ENCODE measurements around the gene RASSF10. TPM values are rescaled to one million over a fixed set of nuclear protein-coding genes. Genes with fewer than 3 reads are reported as not detected.

RASSF10 gene
- total and polyA plus RNA-seq, 2 donors (not counting 1 experiment from before 2014, with no cell fraction given) = not detected

DNA sequence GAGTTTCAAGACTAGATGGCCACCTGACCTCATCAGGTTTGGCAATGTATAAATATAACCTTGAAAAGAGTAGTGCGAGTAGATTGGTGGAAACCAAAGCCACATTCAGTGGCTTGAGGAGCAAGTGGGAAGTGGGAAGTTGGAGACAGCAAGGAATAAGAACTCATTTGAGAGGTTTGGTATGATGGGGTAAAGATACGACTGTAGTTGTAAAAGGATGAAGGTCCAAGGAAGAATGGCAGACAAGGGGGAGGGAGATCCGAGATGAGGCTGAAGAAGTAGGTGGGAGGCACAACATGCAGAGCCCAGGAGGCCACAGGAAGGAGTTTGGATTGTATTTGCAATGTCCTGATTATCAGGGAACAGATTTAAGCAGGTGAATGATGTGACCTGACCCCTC lies 20.8 kb downstream of the RASSF10 start:
- no peak overlapping the region for H3K27ac ChIP-seq (ENCODE audit: low read length in 2 of 2)
- no peak overlapping the region for H3K9ac ChIP-seq (ENCODE audit: low read length)
- H3K79me2 ChIP-seq (ENCODE audit: control insufficient read depth, insufficient read depth, low read length) = no peaks in the 10 kb centered on the region
- H3K9me3 ChIP-seq (ENCODE audit: control extremely low read depth in 1 of 3, control insufficient read depth in 2 of 3, insufficient read depth in 1 of 3, low read length in 2 of 3) = no peaks in the 10 kb centered on the region
- no peak for ATAC-seq (ENCODE audit: low read depth)
- H3K4me3 Mint-ChIP-seq = no peak overlapping the region
- POLR2A ChIA-PET = no interaction called here
- 88% methylated on average over 3 of the region's 3 CpGs for WGBS (ENCODE audit: insufficient coverage)
- no peak for DNase-seq
- no peak overlapping the region for H2AFZ ChIP-seq (ENCODE audit: insufficient read depth, low read depth, low read length, poor library complexity, severe bottlenecking)
- H3K4me1 ChIP-seq (ENCODE audit: control insufficient read depth in 2 of 2, insufficient read depth in 2 of 2, low read length in 2 of 2) = no peaks in the 10 kb centered on the region
- intact Hi-C loops (cut with micrococcal nuclease) = no loop called here
- no peaks in the 10 kb centered on the region for H3K36me3 ChIP-seq (replicated peaks in 1 of 2; ENCODE audit: control extremely low read depth in 1 of 2, control insufficient read depth in 1 of 2, extremely low read depth in 1 of 2, insufficient read depth in 2 of 2, low read length in 1 of 2)
- no peak overlapping the region for H3K4me2 ChIP-seq (replicated peaks; ENCODE audit: low read depth, low read length, poor library complexity, severe bottlenecking)
- H3K27ac Mint-ChIP-seq = no peak overlapping the region
- TF ChIP-seq EZH2 (IDR thresholded peaks at IDR 0.05; ENCODE audit: borderline replicate concordance, insufficient read depth, low read depth, low read length, poor library complexity, severe bottlenecking) = no peak
- TF ChIP-seq, protein P1, sequence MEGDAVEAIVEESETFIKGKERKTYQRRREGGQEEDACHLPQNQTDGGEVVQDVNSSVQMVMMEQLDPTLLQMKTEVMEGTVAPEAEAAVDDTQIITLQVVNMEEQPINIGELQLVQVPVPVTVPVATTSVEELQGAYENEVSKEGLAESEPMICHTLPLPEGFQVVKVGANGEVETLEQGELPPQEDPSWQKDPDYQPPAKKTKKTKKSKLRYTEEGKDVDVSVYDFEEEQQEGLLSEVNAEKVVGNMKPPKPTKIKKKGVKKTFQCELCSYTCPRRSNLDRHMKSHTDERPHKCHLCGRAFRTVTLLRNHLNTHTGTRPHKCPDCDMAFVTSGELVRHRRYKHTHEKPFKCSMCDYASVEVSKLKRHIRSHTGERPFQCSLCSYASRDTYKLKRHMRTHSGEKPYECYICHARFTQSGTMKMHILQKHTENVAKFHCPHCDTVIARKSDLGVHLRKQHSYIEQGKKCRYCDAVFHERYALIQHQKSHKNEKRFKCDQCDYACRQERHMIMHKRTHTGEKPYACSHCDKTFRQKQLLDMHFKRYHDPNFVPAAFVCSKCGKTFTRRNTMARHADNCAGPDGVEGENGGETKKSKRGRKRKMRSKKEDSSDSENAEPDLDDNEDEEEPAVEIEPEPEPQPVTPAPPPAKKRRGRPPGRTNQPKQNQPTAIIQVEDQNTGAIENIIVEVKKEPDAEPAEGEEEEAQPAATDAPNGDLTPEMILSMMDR (IDR thresholded peaks at IDR 0.05) = no peak
- no peaks in the 10 kb centered on the region for H4K20me1 ChIP-seq (ENCODE audit: control insufficient read depth, insufficient read depth, low read length, poor library complexity, severe bottlenecking)
- no peak overlapping the region for H3K4me3 ChIP-seq (ENCODE audit: control extremely low read depth in 1 of 5, extremely low read depth in 1 of 5, insufficient read depth in 1 of 5, low read depth in 2 of 5, low read length in 4 of 5)
- CTCF ChIA-PET = no interaction called here
- H3K27me3 ChIP-seq (replicated peaks in 1 of 4; ENCODE audit: control extremely low read depth in 1 of 4, control insufficient read depth in 3 of 4, insufficient read depth in 4 of 4, low read length in 3 of 4) = peaks cover 0 to 5% (median 0%) of the 10 kb centered on the region in 4 experiments
- peaks cover 5% of the 10 kb centered on the region for H3K27me3 Mint-ChIP-seq
- no peaks in the 10 kb centered on the region for H3K9me3 Mint-ChIP-seq (ENCODE audit: insufficient read depth)
- H3K4me1 Mint-ChIP-seq = no peaks in the 10 kb centered on the region

DNA sequence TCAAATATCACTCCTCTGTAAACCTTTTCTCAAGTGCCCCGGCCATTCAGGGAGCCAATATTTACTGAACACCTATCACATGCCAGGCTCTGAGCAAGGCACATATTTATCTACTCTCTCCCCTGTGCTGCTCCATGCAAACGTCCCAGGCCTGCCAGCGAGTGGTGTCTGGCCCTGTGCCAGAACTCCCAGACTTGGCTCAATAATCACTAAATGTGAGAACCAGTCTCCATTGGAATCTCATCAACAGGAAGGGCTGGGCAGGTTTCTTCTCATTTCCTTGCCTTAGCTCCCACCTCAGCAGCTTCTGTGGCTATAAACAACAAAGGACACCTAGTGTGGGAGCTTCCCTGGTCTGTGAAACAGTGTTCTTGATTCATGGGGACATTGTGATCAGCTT lies 21.7 kb downstream of the RASSF10 start:
- no peak overlapping the region for H3K4me3 Mint-ChIP-seq
- H3K4me1 ChIP-seq (ENCODE audit: control insufficient read depth in 2 of 2, insufficient read depth in 2 of 2, low read length in 2 of 2) = no peaks in the 10 kb centered on the region
- peaks cover 0 to 5% (median 1%) of the 10 kb centered on the region in 4 experiments for H3K27me3 ChIP-seq (replicated peaks in 1 of 4; ENCODE audit: control extremely low read depth in 1 of 4, control insufficient read depth in 3 of 4, insufficient read depth in 4 of 4, low read length in 3 of 4)
- WGBS (ENCODE audit: insufficient coverage) = 64% methylated on average over 3 of the region's 3 CpGs
- H3K9ac ChIP-seq (ENCODE audit: low read length) = no peak overlapping the region
- DNase-seq (no peak), ATAC-seq (ENCODE audit: low read depth) (no peak)
- H3K27ac Mint-ChIP-seq = no peak overlapping the region
- ChIA-PET POLR2A (no interaction called here), CTCF (no interaction called here)
- H3K79me2 ChIP-seq (ENCODE audit: control insufficient read depth, insufficient read depth, low read length) = no peaks in the 10 kb centered on the region
- no peaks in the 10 kb centered on the region for H3K9me3 ChIP-seq (ENCODE audit: control extremely low read depth in 1 of 3, control insufficient read depth in 2 of 3, insufficient read depth in 1 of 3, low read length in 2 of 3)
- intact Hi-C loops (cut with micrococcal nuclease) = no loop called here
- peaks cover 13% of the 10 kb centered on the region for H3K27me3 Mint-ChIP-seq
- H3K4me1 Mint-ChIP-seq = no peaks in the 10 kb centered on the region
- H3K27ac ChIP-seq (ENCODE audit: low read length in 2 of 2) = no peak overlapping the region
- H3K4me2 ChIP-seq (replicated peaks; ENCODE audit: low read depth, low read length, poor library complexity, severe bottlenecking) = no peak overlapping the region
- no peak for TF ChIP-seq EZH2 (IDR thresholded peaks at IDR 0.05; ENCODE audit: borderline replicate concordance, insufficient read depth, low read depth, low read length, poor library complexity, severe bottlenecking)
- TF ChIP-seq, protein P1 (IDR thresholded peaks at IDR 0.05) = no peak
- H3K4me3 ChIP-seq (ENCODE audit: control extremely low read depth in 1 of 5, extremely low read depth in 1 of 5, insufficient read depth in 1 of 5, low read depth in 2 of 5, low read length in 4 of 5) = no peak overlapping the region
- H3K9me3 Mint-ChIP-seq (ENCODE audit: insufficient read depth) = no peaks in the 10 kb centered on the region
- no peaks in the 10 kb centered on the region for H3K36me3 ChIP-seq (replicated peaks in 1 of 2; ENCODE audit: control extremely low read depth in 1 of 2, control insufficient read depth in 1 of 2, extremely low read depth in 1 of 2, insufficient read depth in 2 of 2, low read length in 1 of 2)
- no peak overlapping the region for H2AFZ ChIP-seq (ENCODE audit: insufficient read depth, low read depth, low read length, poor library complexity, severe bottlenecking)
- H4K20me1 ChIP-seq (ENCODE audit: control insufficient read depth, insufficient read depth, low read length, poor library complexity, severe bottlenecking) = no peaks in the 10 kb centered on the region

All from B cell (primary cell).